Measurements from ENCODE around the gene CHRNA1. TPM values are rescaled to one million over a fixed set of nuclear protein-coding genes. Genes with fewer than 3 reads are reported as not detected.
A peak's percentile ranks its signal among the peaks of the same experiment; 100 is the strongest.

CHRNA1 gene
- total RNA-seq, 6 experiments from 2014 or later, result 0.14 TPM; not detected in 5

GRCh38 chr2:174781996-174782395, 17.7 kb upstream of the CHRNA1 start:
- Mint-ChIP-seq H3K4me3 (no peak overlapping the region), H3K9me3 (no peaks in the 10 kb centered on the region), H3K27me3 (ENCODE audit: insufficient read depth) (peaks cover 5% of the 10 kb centered on the region), H3K27ac (no peak overlapping the region), H3K36me3 (ENCODE audit: low read depth) (0 out of 2 replicates have a peak, but pooled peaks cover 5% of the 10 kb centered on the region), H3K4me1 (ENCODE audit: low read depth) (peaks cover 64% of the 10 kb centered on the region)
- TF ChIP-seq, protein P1, sequence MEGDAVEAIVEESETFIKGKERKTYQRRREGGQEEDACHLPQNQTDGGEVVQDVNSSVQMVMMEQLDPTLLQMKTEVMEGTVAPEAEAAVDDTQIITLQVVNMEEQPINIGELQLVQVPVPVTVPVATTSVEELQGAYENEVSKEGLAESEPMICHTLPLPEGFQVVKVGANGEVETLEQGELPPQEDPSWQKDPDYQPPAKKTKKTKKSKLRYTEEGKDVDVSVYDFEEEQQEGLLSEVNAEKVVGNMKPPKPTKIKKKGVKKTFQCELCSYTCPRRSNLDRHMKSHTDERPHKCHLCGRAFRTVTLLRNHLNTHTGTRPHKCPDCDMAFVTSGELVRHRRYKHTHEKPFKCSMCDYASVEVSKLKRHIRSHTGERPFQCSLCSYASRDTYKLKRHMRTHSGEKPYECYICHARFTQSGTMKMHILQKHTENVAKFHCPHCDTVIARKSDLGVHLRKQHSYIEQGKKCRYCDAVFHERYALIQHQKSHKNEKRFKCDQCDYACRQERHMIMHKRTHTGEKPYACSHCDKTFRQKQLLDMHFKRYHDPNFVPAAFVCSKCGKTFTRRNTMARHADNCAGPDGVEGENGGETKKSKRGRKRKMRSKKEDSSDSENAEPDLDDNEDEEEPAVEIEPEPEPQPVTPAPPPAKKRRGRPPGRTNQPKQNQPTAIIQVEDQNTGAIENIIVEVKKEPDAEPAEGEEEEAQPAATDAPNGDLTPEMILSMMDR (IDR thresholded peaks at IDR 0.05), result no peak
- no peak for DNase-seq

DNA sequence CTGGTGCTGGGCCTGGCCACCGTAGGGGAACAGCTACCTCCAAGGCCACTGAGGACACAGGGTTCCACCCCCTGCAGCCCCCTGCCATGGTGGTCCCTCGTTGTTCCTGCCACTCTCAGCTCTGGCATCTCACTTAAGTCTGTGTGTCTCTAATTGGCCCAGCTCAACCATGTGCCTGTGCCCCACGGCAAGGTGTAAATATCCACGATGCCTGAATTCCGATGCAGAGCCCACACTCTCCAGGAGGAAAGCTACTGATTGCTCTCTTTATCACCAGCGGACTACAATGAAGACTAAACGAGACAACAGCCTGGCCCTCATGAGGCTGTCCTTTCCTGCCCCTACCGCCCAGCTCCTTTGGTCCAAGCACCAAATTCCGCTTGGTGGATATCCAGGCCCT, 17.0 kb upstream of the CHRNA1 start:
- 0 out of 2 replicates have a peak, but pooled peaks cover 5% of the 10 kb centered on the region for H3K36me3 Mint-ChIP-seq (ENCODE audit: low read depth)
- H3K4me3 Mint-ChIP-seq, result no peak overlapping the region
- peak overlapping the region; percentile 47 for H3K27ac Mint-ChIP-seq
- TF ChIP-seq, protein P1 (IDR thresholded peaks at IDR 0.05), result no peak
- DNase-seq, result no peak
- no peaks in the 10 kb centered on the region for H3K9me3 Mint-ChIP-seq
- H3K27me3 Mint-ChIP-seq (ENCODE audit: insufficient read depth), result peaks cover 5% of the 10 kb centered on the region
- peaks cover 66% of the 10 kb centered on the region for H3K4me1 Mint-ChIP-seq (ENCODE audit: low read depth)

DNA sequence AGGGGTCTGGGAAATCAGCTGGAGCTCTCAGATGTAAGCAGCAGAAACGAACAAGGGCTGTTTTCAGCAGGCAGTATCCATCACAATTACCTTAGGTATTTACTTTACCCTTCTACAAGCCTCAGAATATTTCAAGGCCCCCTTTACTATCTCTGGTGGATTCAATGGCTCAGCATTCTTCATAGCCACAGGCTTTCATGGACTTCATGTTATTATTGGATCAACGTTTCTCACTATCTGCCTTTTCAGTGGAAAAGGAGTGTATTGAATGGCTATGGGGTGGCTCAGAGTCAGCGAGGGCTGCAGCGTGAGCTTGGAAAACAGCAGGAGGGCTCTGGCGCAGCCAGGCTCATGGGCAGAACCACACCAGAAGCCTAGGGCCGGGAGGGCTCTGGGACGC, 16.6 kb upstream of the CHRNA1 start:
- TF ChIP-seq, protein P1 (IDR thresholded peaks at IDR 0.05), result no peak
- Mint-ChIP-seq H3K27me3 (ENCODE audit: insufficient read depth) (peaks cover 5% of the 10 kb centered on the region), H3K9me3 (no peaks in the 10 kb centered on the region), H3K4me1 (ENCODE audit: low read depth) (peaks cover 66% of the 10 kb centered on the region), H3K27ac (peak overlapping the region; percentile 100), H3K36me3 (ENCODE audit: low read depth) (0 out of 2 replicates have a peak, but pooled peaks cover 5% of the 10 kb centered on the region), H3K4me3 (no peak overlapping the region)
- no peak for DNase-seq

DNA sequence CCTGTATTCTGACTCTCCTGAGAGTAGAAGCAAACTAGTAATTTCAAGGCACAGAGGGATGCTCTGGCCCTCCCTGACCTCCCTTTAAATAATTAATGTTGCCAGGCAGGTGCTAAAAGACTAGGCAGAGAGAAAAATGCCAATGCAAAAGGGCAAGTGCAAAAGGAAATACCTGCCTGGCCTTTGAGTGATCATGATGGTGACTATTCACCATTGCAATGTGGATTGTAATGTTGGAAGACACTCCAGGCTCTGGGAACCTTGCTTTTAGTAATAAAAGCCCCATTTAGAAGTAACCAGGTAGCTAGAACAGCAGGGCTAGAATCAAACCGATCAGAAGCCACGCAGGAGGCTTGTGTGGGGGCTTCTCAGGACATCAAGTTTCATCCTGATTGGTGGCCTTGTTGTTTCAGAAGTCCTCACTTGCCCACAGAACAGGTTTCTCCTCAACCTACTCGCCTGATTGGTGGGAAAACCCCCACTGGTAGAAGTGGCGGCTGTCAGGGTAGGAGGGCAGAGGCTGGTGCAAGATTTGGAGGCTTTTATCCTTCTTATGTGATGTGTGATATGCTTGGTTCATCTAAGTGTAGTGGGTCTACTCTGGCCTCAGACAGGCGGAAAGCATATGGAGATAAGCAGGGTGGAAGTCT, 16.0 kb upstream of the CHRNA1 start:
- DNase-seq, result no peak

DNA sequence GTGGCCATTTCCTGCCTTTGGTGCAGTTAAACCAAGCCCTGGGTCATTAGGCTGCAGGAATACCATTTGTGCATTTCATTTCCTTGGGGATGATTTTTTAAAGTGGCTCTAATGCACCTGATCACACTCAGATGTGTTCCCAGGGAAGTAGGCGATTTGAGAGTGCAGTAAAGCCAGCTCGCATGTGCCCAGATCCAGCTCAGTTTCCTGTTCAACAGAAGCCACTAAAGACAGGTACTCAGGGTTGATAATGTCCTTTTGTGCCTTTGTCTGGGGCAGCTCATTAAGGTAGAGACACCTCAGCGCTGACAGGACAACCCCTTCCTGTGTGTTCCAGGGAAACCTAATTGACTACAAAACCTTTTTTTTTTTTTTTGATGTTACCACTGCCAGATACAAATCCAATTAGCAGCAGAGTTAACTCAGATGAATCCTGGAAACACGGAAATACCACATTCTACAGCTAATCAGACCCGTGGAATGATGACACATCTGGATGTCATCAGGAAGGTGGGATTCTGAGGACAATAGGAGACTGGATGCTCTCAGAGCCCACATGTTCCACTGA, 15.2 kb upstream of the CHRNA1 start:
- TF ChIP-seq, protein P1 (IDR thresholded peaks at IDR 0.05), result no peak
- H3K9me3 Mint-ChIP-seq, result no peaks in the 10 kb centered on the region
- peak; percentile 63 for DNase-seq
- peaks cover 5% of the 10 kb centered on the region for H3K27me3 Mint-ChIP-seq (ENCODE audit: insufficient read depth)
- no peaks in the 10 kb centered on the region for H3K36me3 Mint-ChIP-seq (ENCODE audit: low read depth)
- H3K27ac Mint-ChIP-seq, result peak overlapping the region; percentile 100
- peak overlapping the region; percentile 64 for H3K4me3 Mint-ChIP-seq
- peaks cover 63% of the 10 kb centered on the region for H3K4me1 Mint-ChIP-seq (ENCODE audit: low read depth)

More for the DNA sequence above, 16.0 kb upstream of the CHRNA1 start:
- H3K36me3 Mint-ChIP-seq (ENCODE audit: low read depth), result no peaks in the 10 kb centered on the region
- H3K9me3 Mint-ChIP-seq, result no peaks in the 10 kb centered on the region
- H3K27ac Mint-ChIP-seq, result peak overlapping the region; percentile 100
- peaks cover 66% of the 10 kb centered on the region for H3K4me1 Mint-ChIP-seq (ENCODE audit: low read depth)
- TF ChIP-seq, protein P1 (IDR thresholded peaks at IDR 0.05), result no peak
- H3K4me3 Mint-ChIP-seq, result no peak overlapping the region
- peaks cover 5% of the 10 kb centered on the region for H3K27me3 Mint-ChIP-seq (ENCODE audit: insufficient read depth)

Data from HFFc6 (cell line).